ENCODE results near the gene BMP6. TPM values are rescaled to one million over a fixed set of nuclear protein-coding genes. Genes with fewer than 3 reads are reported as not detected.

BMP6 gene
- total RNA-seq, 1 experiment from 2014 or later: 13.6 TPM

- POLR2A ChIA-PET: interaction anchor here (0.7 kb wide), 1 partner anchor 70 kb away, joined by 4 read pairs; no protein-coding TSS in a partner anchor
These were observed 6.3 kb downstream of the BMP6 start for GRCh38 chr6:7732228-7732627.

GRCh38 chr6:7734707-7735383 lies 8.9 kb downstream of the BMP6 start:
- H3K4me1 ChIP-seq (ENCODE audit: control insufficient read depth, insufficient read depth, low read length): peaks cover 23% of the 10 kb centered on the region
- in situ Hi-C loops (cut with HindIII; ENCODE audit: low pct_unique_long_range_greater_than_20kb, low sequenced_read_pairs): no loop called here
- no TSS peak for BruUV-seq (replicated peaks)
- intact Hi-C loops (cut with micrococcal nuclease; ENCODE audit: unreplicated experiment): no loop called here
- no peak for DNase-seq (ENCODE audit: low read depth, low spot score)
- H3K36me3 ChIP-seq (ENCODE audit: control insufficient read depth, insufficient read depth, low read length): no peaks in the 10 kb centered on the region; the same call in 1 of the 2 replicates
- H3K9me3 ChIP-seq (ENCODE audit: control insufficient read depth, insufficient read depth, low read depth, low read length): no peaks in the 10 kb centered on the region
- no peak for ATAC-seq
- no peak for TF ChIP-seq POLR2AphosphoS5 (IDR thresholded peaks at IDR 0.05; ENCODE audit: low read depth, low read length)
- H3K27ac ChIP-seq (ENCODE audit: low read length): no peak overlapping the region; the same call in 1 of the 2 replicates
- no peaks in the 10 kb centered on the region for H3K27me3 ChIP-seq (ENCODE audit: control insufficient read depth, insufficient read depth, low read length)
- no peak overlapping the region for H3K4me3 ChIP-seq (ENCODE audit: low read depth in 2 of 2, low read length in 2 of 2)
- CTCF ChIA-PET: no interaction called here
- POLR2A ChIA-PET: no interaction called here

More at GRCh38 chr6:7732228-7732627, 6.3 kb downstream of the BMP6 start:
- no peaks in the 10 kb centered on the region for H3K9me3 ChIP-seq (ENCODE audit: control insufficient read depth, insufficient read depth, low read depth, low read length)
- no peak for ATAC-seq
- intact Hi-C loops (cut with micrococcal nuclease; ENCODE audit: unreplicated experiment): no loop called here
- in situ Hi-C loops (cut with HindIII; ENCODE audit: low pct_unique_long_range_greater_than_20kb, low sequenced_read_pairs): no loop called here
- peaks cover 33% of the 10 kb centered on the region for H3K4me1 ChIP-seq (ENCODE audit: control insufficient read depth, insufficient read depth, low read length)
- BruUV-seq (replicated peaks): no TSS peak
- CTCF ChIA-PET: interaction anchor here (0.9 kb wide), 1 partner anchor 9 kb away, joined by 3 read pairs; no protein-coding TSS in a partner anchor
- H3K27ac ChIP-seq (ENCODE audit: low read length): peak overlapping the region; percentile 77; the same call in 1 of the 2 replicates
- H3K4me3 ChIP-seq (ENCODE audit: low read depth in 2 of 2, low read length in 2 of 2): no peak overlapping the region
- no peaks in the 10 kb centered on the region; the same call in 1 of the 2 replicates for H3K36me3 ChIP-seq (ENCODE audit: control insufficient read depth, insufficient read depth, low read length)
- H3K27me3 ChIP-seq (ENCODE audit: control insufficient read depth, insufficient read depth, low read length): no peaks in the 10 kb centered on the region
- no peak for DNase-seq (ENCODE audit: low read depth, low spot score)
- TF ChIP-seq POLR2AphosphoS5 (IDR thresholded peaks at IDR 0.05; ENCODE audit: low read depth, low read length): no peak
- TF ChIP-seq SIN3A (IDR thresholded peaks at IDR 0.05; ENCODE audit: borderline replicate concordance, insufficient read depth, low read depth, low read length): no peak
- TF ChIP-seq, protein P1, sequence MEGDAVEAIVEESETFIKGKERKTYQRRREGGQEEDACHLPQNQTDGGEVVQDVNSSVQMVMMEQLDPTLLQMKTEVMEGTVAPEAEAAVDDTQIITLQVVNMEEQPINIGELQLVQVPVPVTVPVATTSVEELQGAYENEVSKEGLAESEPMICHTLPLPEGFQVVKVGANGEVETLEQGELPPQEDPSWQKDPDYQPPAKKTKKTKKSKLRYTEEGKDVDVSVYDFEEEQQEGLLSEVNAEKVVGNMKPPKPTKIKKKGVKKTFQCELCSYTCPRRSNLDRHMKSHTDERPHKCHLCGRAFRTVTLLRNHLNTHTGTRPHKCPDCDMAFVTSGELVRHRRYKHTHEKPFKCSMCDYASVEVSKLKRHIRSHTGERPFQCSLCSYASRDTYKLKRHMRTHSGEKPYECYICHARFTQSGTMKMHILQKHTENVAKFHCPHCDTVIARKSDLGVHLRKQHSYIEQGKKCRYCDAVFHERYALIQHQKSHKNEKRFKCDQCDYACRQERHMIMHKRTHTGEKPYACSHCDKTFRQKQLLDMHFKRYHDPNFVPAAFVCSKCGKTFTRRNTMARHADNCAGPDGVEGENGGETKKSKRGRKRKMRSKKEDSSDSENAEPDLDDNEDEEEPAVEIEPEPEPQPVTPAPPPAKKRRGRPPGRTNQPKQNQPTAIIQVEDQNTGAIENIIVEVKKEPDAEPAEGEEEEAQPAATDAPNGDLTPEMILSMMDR (IDR thresholded peaks at IDR 0.05): no peak
- TF ChIP-seq REST (IDR thresholded peaks at IDR 0.05; ENCODE audit: insufficient read depth in 1 of 2, low read depth in 2 of 2, low read length in 1 of 2): no peak
- TF ChIP-seq TCF7L2 (IDR thresholded peaks at IDR 0.05; ENCODE audit: low read depth, low read length): no peak

GRCh38 chr6:7737106-7737505 lies 11.2 kb downstream of the BMP6 start:
- no peaks in the 10 kb centered on the region for H3K36me3 ChIP-seq (ENCODE audit: control insufficient read depth, insufficient read depth, low read length)
- in situ Hi-C loops (cut with HindIII; ENCODE audit: low pct_unique_long_range_greater_than_20kb, low sequenced_read_pairs): no loop called here
- no peak for TF ChIP-seq REST (IDR thresholded peaks at IDR 0.05; ENCODE audit: insufficient read depth in 1 of 2, low read depth in 2 of 2, low read length in 1 of 2)
- TF ChIP-seq POLR2AphosphoS5 (IDR thresholded peaks at IDR 0.05; ENCODE audit: low read depth, low read length): no peak
- no peak for TF ChIP-seq SIN3A (IDR thresholded peaks at IDR 0.05; ENCODE audit: borderline replicate concordance, insufficient read depth, low read depth, low read length)
- TF ChIP-seq TCF7L2 (IDR thresholded peaks at IDR 0.05; ENCODE audit: low read depth, low read length): no peak
- TF ChIP-seq, protein P1 (IDR thresholded peaks at IDR 0.05): no peak
- no peak for DNase-seq (ENCODE audit: low read depth, low spot score)
- no peak overlapping the region for H3K27ac ChIP-seq (ENCODE audit: low read length)
- intact Hi-C loops (cut with micrococcal nuclease; ENCODE audit: unreplicated experiment): no loop called here
- no peaks in the 10 kb centered on the region for H3K9me3 ChIP-seq (ENCODE audit: control insufficient read depth, insufficient read depth, low read depth, low read length)
- POLR2A ChIA-PET: no interaction called here
- H3K4me1 ChIP-seq (ENCODE audit: control insufficient read depth, insufficient read depth, low read length): peaks cover 4% of the 10 kb centered on the region
- BruUV-seq (replicated peaks): no TSS peak
- H3K27me3 ChIP-seq (ENCODE audit: control insufficient read depth, insufficient read depth, low read length): no peaks in the 10 kb centered on the region
- H3K4me3 ChIP-seq (ENCODE audit: low read depth in 2 of 2, low read length in 2 of 2): no peak overlapping the region
- CTCF ChIA-PET: no interaction called here
- no peak for ATAC-seq
